Endothelial cell of umbilical vein (primary cell): ENCODE results near the gene CD58. TPM values are rescaled to one million over a fixed set of nuclear protein-coding genes. Genes with fewer than 3 reads are reported as not detected.

Experiments
- BruUV-seq: library from RNA; stranded (reverse); fragments of 400-500 nt; replicated peaks from 2 replicates; lab custom pipeline; 2021; lab: Mats Ljungman, UMichigan
- CTCF ChIA-PET: fragments of 300-600, 350-600 bp; sonication (Branson Sonifier 250); formaldehyde crosslinking; loops from one replicate; lab custom pipeline; 2021; ENCODE audit warnings: antibody characterized with exemption, inconsistent platforms; lab: Charles Lee
- POLR2A ChIA-PET: fragments of 300-600, 350-600 bp; sonication (Branson Sonifier 250); formaldehyde crosslinking; loops from one replicate; lab custom pipeline; 2021; ENCODE audit warnings: antibody characterized with exemption, inconsistent platforms; lab: Charles Lee
- DNase-seq: peaks from one replicate; pipeline ENCODE4 v3.0.0-alpha.2; 2011; ENCODE audit warnings: low read depth, low spot score
- FAIRE-seq: peaks from 2 replicates; lab custom pipeline; 2011; peaks lifted over from hg19 to GRCh38; lab: Jason Lieb, UNC
- H2AFZ ChIP-seq: 2 replicates; pipeline ENCODE4 v1.6.0; 2012; ENCODE audit warnings: low read depth, low read length, control low read depth, inconsistent platforms
- H3K27ac ChIP-seq: 2 replicates; pipeline ENCODE4 v1.5.1; 2011; ENCODE audit warnings: low read depth, mild to moderate bottlenecking, control low read depth, low read length, moderate library complexity; ENCODE audit not compliant: insufficient read depth
- H3K27me3 ChIP-seq, 2 experiments: 2 replicates each; pipeline versions ENCODE4 v1.6.0 to v1.6.1; 2011; ENCODE audit warnings: low read length in 2 of 2, mixed read lengths in 1 of 2; ENCODE audit not compliant: control insufficient read depth in 2 of 2, insufficient read depth in 2 of 2
- H3K36me3 ChIP-seq, 2 experiments: 2 replicates in 1 of 2; 3 replicates in 1 of 2; pipeline ENCODE4 v1.5.1; 2011; ENCODE audit warnings: low read length in 2 of 2, mild to moderate bottlenecking in 1 of 2, moderate library complexity in 1 of 2; ENCODE audit not compliant: control insufficient read depth in 2 of 2, insufficient read depth in 2 of 2; ENCODE audit errors: extremely low read depth in 1 of 2
- H3K4me1 ChIP-seq: 3 replicates; pipeline ENCODE4 v1.5.1; 2011; ENCODE audit warnings: mild to moderate bottlenecking, low read length; ENCODE audit not compliant: control insufficient read depth, insufficient read depth; ENCODE audit errors: extremely low read depth
- H3K4me2 ChIP-seq: 2 replicates; pipeline ENCODE4 v1.6.1; 2011; ENCODE audit warnings: low read length, control low read depth, mixed read lengths; ENCODE audit not compliant: insufficient read depth
- H3K4me3 ChIP-seq, 3 experiments: fragments of 200-600 bp in 1 of 3; sonication (generic), shearing (Covaris generic) in 1 of 3; replicated peaks in 1 of 3; 2 replicates each; pipeline ENCODE4 v1.5.1; 2011 to 2016; ENCODE audit warnings: control low read depth in 3 of 3, low read length in 3 of 3, mild to moderate bottlenecking in 2 of 3, inconsistent platforms in 1 of 3, low read depth in 1 of 3, moderate library complexity in 1 of 3; ENCODE audit not compliant: insufficient read depth in 1 of 3
- H3K79me2 ChIP-seq: 2 replicates; pipeline ENCODE4 v1.6.0; 2012; ENCODE audit warnings: low read length, inconsistent platforms; ENCODE audit not compliant: control insufficient read depth, insufficient read depth
- H3K9ac ChIP-seq: replicated peaks from 2 replicates; pipeline ENCODE3; 2011; ENCODE audit warnings: low read length, control low read depth; ENCODE audit not compliant: insufficient read depth; ENCODE audit errors: extremely low read depth
- H3K9me1 ChIP-seq: replicated peaks from 3 replicates; pipeline ENCODE4 v1.6.0; 2011; ENCODE audit warnings: mild to moderate bottlenecking, low read length; ENCODE audit not compliant: control insufficient read depth, insufficient read depth; ENCODE audit errors: extremely low read depth
- H3K9me3 ChIP-seq: replicated peaks from 2 replicates; pipeline ENCODE4 v1.5.1; 2012; ENCODE audit warnings: low read length, inconsistent platforms; ENCODE audit not compliant: control insufficient read depth, insufficient read depth
- H4K20me1 ChIP-seq: replicated peaks from 2 replicates; pipeline ENCODE3; 2011; ENCODE audit warnings: mild to moderate bottlenecking, low read length; ENCODE audit not compliant: control insufficient read depth, insufficient read depth; ENCODE audit errors: extremely low read depth
- CTCF ChIP-seq, 2 donors: IDR thresholded peaks; 1 replicate in 1 of 2; 2 replicates in 1 of 2; pipeline ENCODE4 v1.5.1; 2011; ENCODE audit warnings: low read length in 2 of 2, mild to moderate bottlenecking in 2 of 2, moderate library complexity in 2 of 2, control low read depth in 1 of 2, inconsistent platforms in 1 of 2, low read depth in 1 of 2; ENCODE audit not compliant: insufficient read depth in 1 of 2; ENCODE audit errors: extremely low read depth in 1 of 2
- EZH2 ChIP-seq: IDR thresholded peaks from 2 replicates; pipeline ENCODE4 v1.6.1; 2012; ENCODE audit warnings: borderline replicate concordance, low read depth, mild to moderate bottlenecking, moderate library complexity, low read length, inconsistent platforms; ENCODE audit not compliant: severe bottlenecking
- FOS ChIP-seq: IDR thresholded peaks from 2 replicates; pipeline ENCODE4 v1.6.1; 2011; ENCODE audit warnings: mild to moderate bottlenecking, low read length, moderate library complexity, borderline replicate concordance; ENCODE audit not compliant: insufficient read depth
- GATA2 ChIP-seq: IDR thresholded peaks from 2 replicates; pipeline ENCODE4 v1.7.0; 2011; ENCODE audit warnings: low read depth, mild to moderate bottlenecking, moderate library complexity, mixed read lengths, low read length; ENCODE audit not compliant: insufficient read length, insufficient read depth
- JUN ChIP-seq: IDR thresholded peaks from 2 replicates; pipeline ENCODE4 v1.6.1; 2011; ENCODE audit warnings: borderline replicate concordance, low read depth; ENCODE audit not compliant: insufficient read length, insufficient read depth
- MAX ChIP-seq: IDR thresholded peaks from 2 replicates; pipeline ENCODE4 v1.6.1; 2011; ENCODE audit not compliant: insufficient read depth, insufficient read length
- MYC ChIP-seq: IDR thresholded peaks from one replicate; pipeline ENCODE4 v1.6.1; 2011; ENCODE audit warnings: mild to moderate bottlenecking, low read depth, low read length
- POLR2A ChIP-seq: IDR thresholded peaks from 2 replicates; pipeline ENCODE4 v1.6.1; 2012; ENCODE audit warnings: low read depth, mild to moderate bottlenecking, control low read depth, low read length
- POLR2AphosphoS5 ChIP-seq: IDR thresholded peaks from 2 replicates; pipeline ENCODE4 v1.6.1; 2012; ENCODE audit warnings: low read depth, mild to moderate bottlenecking, control low read depth, low read length, moderate library complexity; ENCODE audit not compliant: insufficient read depth
- dilution Hi-C: fragments of 300-500 bp; cut with MboI; formaldehyde crosslinking; loops from one replicate; pipeline ENCODE4 v1.15.0; 2019; ENCODE audit warnings: low sequenced_read_pairs; ENCODE audit not compliant: extremely low pct_ligation_motif_present
- intact Hi-C: fragments of 100-400 bp; cut with micrococcal nuclease; formaldehyde crosslinking; loops from one replicate; pipeline ENCODE4 v1.10.0; 2022
- polyA plus RNA-seq, 4 experiments: library from polyadenylated mRNA; depleted of rRNA in 3 of 4; stranded (reverse) in 3 of 4; unstranded in 1 of 4; fragments of >200 nt; gene quantifications; 2 replicates each; pipeline versions ENCODE4 v1.2.1 to v1.2.3, GENCODE V29; 2011 to 2012; ENCODE audit warnings: missing spikeins in 1 of 4
- total RNA-seq: library from RNA; stranded (reverse); gene quantifications from 2 replicates; pipeline ENCODE4 v1.2.3, GENCODE V29; 2021

CD58 gene
- total and polyA plus RNA-seq, 2 donors (not counting 3 experiments of a cell fraction or from before 2014, with no cell fraction given): 9.8 to 12.7 TPM

GRCh38 chr1:116518400-116518799 is 52.4 kb downstream of the CD58 start:
- H2AFZ ChIP-seq: no peak overlapping the region
- H3K27me3 ChIP-seq: no peaks in the 10 kb centered on the region
- no peaks in the 10 kb centered on the region for H3K9me1 ChIP-seq
- DNase-seq (no peak), FAIRE-seq (no peak)
- no peaks in the 10 kb centered on the region for H4K20me1 ChIP-seq
- H3K4me1 ChIP-seq: no peaks in the 10 kb centered on the region
- TF ChIP-seq MAX (no peak), EZH2 (no peak)
- no peak overlapping the region for H3K4me3 ChIP-seq
- H3K36me3 ChIP-seq: no peaks in the 10 kb centered on the region
- H3K79me2 ChIP-seq: no peaks in the 10 kb centered on the region
- CTCF ChIA-PET: interaction anchor here (1.4 to 2.4 kb wide), 2 partner anchors 19 to 33 kb away, joined by 4 to 6 read pairs; no protein-coding TSS in a partner anchor
- dilution Hi-C loops: no loop called here
- no peak overlapping the region for H3K9ac ChIP-seq
- no peaks in the 10 kb centered on the region for H3K9me3 ChIP-seq
- no TSS peak for BruUV-seq
- intact Hi-C loops: no loop called here
- no peak overlapping the region for H3K4me2 ChIP-seq
- POLR2A ChIA-PET: no interaction called here
- H3K27ac ChIP-seq: no peak overlapping the region

- Histone ChIP-seq H3K9me3 (no peaks in the 10 kb centered on the region), H3K9ac (no peak overlapping the region), H3K9me1 (no peaks in the 10 kb centered on the region), H3K4me2 (no peak overlapping the region), H3K4me3 (no peak overlapping the region), H3K79me2 (no peaks in the 10 kb centered on the region), H3K27me3 (no peaks in the 10 kb centered on the region), H3K27ac (no peak overlapping the region), H3K36me3 (no peaks in the 10 kb centered on the region), H2AFZ (no peak overlapping the region), H4K20me1 (no peaks in the 10 kb centered on the region), H3K4me1 (no peaks in the 10 kb centered on the region)
- ChIA-PET CTCF (interaction anchor here (1.6 to 2.4 kb wide), 2 partner anchors 31 to 79 kb away, joined by 3 to 6 read pairs; no protein-coding TSS in a partner anchor), POLR2A (no interaction called here)
- dilution Hi-C loops (no loop called here), intact Hi-C loops (no loop called here)
- TF ChIP-seq CTCF (IDR thresholded peaks at IDR 0.05; ENCODE audit: extremely low read depth in 1 of 2, insufficient read depth in 1 of 2, low read depth in 1 of 2, low read length in 2 of 2) (no peak), FOS (no peak), POLR2AphosphoS5 (no peak), JUN (no peak), EZH2 (no peak), MYC (no peak), GATA2 (no peak), POLR2A (no peak), MAX (no peak)
- BruUV-seq: no TSS peak
- no peak for FAIRE-seq
- DNase-seq: no peak
Observed at GRCh38 chr1:116516631-116517030, 54.2 kb downstream of the CD58 start.
